ENCODE measurements around the gene DCN.

GRCh38 chr12:91144053-91144452, 38.6 kb downstream of the DCN start:
- no peak for TF ChIP-seq CTCF (conservative IDR thresholded peaks at IDR 0.05; ENCODE audit: low read depth, low read length)
- no peak for TF ChIP-seq EZH2 (IDR thresholded peaks at IDR 0.05; ENCODE audit: low read length, unreplicated experiment)
- TF ChIP-seq EZH2phosphoT487 (IDR thresholded peaks at IDR 0.05; ENCODE audit: borderline replicate concordance, low read length) = no peak

Measured in PC-3 (cell line).